GM18520 (cell line): ENCODE measurements around the gene UBE2H.
"Not testable (repeated sequence)": the region's sequence is repeated elsewhere in the genome, so short reads cannot be mapped to it uniquely, and the experiment has no call there.

Experiments used
- ATAC-seq: cut with Tn5 transposase; IDR thresholded peaks from one replicate; pipeline ENCODE4 v1.9.1; 2021; ENCODE audit not compliant: unreplicated experiment

Gene UBE2H

GRCh38 chr7:129825209-129825970 lies 127.4 kb downstream of the UBE2H start:
- ATAC-seq: peak; percentile 59

- no peak for ATAC-seq
Measured at GRCh38 chr7:129824291-129825208, 128.2 kb downstream of the UBE2H start.

- ATAC-seq: not testable (repeated sequence)
Measured at GRCh38 chr7:129823143-129823542, 129.6 kb downstream of the UBE2H start.

- ATAC-seq: no peak
Measured at GRCh38 chr7:129821476-129821875, 131.3 kb downstream of the UBE2H start.

GRCh38 chr7:129816742-129817141 lies 136.0 kb downstream of the UBE2H start:
- ATAC-seq: no peak

GRCh38 chr7:129807863-129808262 lies 144.9 kb downstream of the UBE2H start:
- ATAC-seq: no peak

- ATAC-seq: no peak
Measured at GRCh38 chr7:129804890-129805719, 147.7 kb downstream of the UBE2H start.

- ATAC-seq: no peak
Measured at GRCh38 chr7:129804111-129804889, 148.5 kb downstream of the UBE2H start.

GRCh38 chr7:129803546-129804081 lies 149.1 kb downstream of the UBE2H start:
- no peak for ATAC-seq

- ATAC-seq: no peak
Measured at GRCh38 chr7:129801882-129802281, 150.9 kb downstream of the UBE2H start.

GRCh38 chr7:129800901-129801300 lies 151.9 kb downstream of the UBE2H start:
- no peak for ATAC-seq

GRCh38 chr7:129799350-129799955 lies 153.3 kb downstream of the UBE2H start:
- no peak for ATAC-seq

- ATAC-seq: no peak
Measured at GRCh38 chr7:129798616-129799349, 154.0 kb downstream of the UBE2H start.

- ATAC-seq: no peak
Measured at GRCh38 chr7:129797214-129797789, 155.5 kb downstream of the UBE2H start.

GRCh38 chr7:129796186-129796775 lies 156.5 kb downstream of the UBE2H start:
- no peak for ATAC-seq

- not testable (repeated sequence) for ATAC-seq
Measured at GRCh38 chr7:129794461-129794860, 158.3 kb downstream of the UBE2H start.

- no peak for ATAC-seq
Measured at GRCh38 chr7:129793506-129794310, 159.1 kb downstream of the UBE2H start.
